HG02571 (cell line): Measurements from ENCODE around the gene CPT1C.

Experiments
- ATAC-seq: cut with Tn5 transposase; IDR thresholded peaks from one replicate; pipeline ENCODE4 v1.9.1; 2021; ENCODE audit warnings: mild to moderate bottlenecking, moderate library complexity; ENCODE audit not compliant: unreplicated experiment

The CPT1C gene

GRCh38 chr19:49749771-49750170 is 58.9 kb downstream of the CPT1C start:
- ATAC-seq: no peak

GRCh38 chr19:49752701-49753100 is 61.8 kb downstream of the CPT1C start:
- no peak for ATAC-seq

DNA sequence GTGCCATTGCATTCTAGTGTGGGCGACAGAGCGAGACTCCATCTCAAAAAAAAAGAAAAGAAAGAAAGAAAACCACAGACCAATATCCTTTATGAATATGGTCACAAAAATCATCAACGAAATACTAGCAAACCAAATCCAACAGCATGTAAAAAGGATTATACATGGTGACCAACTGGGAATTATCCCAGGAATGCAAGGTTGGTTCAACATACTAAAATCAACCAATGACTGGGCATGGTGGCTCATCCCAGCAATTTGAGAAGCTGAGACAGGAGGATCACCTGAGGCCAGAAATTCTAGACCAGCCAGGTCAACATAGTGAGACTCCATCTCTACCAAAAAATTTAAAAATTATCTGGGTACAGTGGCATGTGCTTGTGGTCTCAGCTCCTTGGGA is 65.0 kb downstream of the CPT1C start:
- no peak for ATAC-seq

DNA sequence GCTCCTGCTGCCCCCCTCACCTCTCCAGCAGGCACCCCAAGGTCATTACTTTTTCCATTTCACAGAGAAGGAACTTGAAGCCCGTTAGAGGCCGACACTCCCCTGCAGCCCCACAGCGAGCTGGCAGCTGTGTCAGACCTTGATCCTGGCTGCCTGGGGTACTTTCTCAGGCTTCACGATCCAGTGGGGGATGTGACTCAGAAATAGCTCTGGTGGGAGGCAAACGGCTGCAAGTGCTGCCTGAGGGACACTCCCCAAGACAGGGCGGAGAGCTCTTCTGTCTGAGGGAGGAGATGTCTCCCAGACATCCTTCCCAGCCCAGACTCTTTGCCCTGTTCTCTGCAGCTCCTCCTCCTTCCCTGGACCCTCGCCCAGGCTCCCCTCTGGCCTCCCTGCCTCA is 67.4 kb downstream of the CPT1C start:
- ATAC-seq: no peak

DNA sequence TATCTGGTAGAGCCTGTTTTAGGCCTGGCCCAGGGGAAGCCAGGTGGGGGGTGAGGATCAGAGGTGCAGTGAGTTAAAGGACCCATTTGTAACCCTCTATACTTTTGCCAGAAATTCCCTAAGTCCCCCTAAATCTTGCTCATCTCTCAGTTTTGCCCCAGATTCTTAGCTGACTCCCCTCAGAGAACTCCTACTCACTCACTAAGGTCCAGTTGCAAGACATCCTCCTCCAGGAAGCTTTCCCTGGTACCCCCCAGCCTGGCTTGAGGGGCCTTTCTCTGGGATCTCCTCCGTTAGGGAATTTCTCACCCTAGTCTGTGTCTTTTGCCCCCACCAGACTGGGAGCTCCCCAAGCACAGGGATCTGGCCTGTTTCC is 70.3 kb downstream of the CPT1C start:
- no peak for ATAC-seq

DNA sequence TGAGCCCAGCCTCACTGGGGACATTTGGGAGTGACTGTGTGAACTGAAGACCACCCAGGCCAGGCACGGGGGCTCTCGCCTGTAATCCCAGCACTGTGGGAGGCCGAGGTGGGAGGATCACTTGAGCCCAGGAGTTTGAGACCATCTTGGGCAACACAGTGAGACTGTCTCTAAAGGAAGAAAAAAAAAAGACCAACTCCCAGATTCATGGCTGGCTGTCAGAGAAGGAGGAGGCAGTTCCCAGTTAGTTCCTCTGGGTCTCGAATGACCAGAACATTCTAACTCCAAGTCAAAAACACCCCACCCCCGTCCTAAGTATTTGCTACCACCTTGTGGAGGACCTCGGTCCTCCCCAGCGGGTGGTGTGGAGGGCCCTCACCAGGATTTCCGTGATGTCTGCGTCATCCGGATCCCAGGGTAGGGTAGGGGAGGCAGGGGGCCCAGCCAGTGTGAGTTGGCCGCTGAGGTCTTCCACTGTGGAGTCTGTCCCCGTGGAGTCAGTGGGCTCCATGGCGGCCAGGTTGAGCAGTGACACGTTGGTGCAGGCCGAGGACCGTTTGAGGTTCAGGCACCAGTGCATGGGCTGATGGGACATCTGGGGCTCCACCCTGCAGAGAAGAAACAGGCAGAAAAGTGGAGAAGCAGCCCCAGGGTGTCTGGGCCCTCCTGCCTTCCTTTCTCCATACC is 70.9 kb downstream of the CPT1C start:
- ATAC-seq: no peak

DNA sequence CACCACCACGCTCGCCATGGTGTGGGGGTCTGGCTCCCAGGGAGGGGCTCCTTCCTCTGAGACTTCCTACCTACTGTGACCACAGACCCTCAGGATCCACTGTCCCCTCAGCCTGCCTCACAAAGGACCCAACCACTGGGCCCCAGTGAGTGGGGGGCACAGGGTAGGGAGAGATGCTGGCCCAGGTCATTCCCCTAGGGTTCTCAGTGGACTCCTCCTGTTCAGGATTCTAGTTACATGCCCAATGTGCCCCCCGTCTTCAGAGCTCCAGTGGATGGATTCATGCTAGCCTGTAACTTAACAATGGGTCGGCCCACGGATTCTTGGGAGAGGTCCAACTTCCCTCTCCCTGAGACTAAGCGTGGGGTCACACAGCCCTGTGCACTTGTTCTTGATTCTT is 72.3 kb downstream of the CPT1C start, which contains the start of gene TSKS:
Gene TSKS (minus strand): TSS at position 77 of the 400 bp plus-strand sequence. CDS start 59 bp downstream, at position 18.
- no peak for ATAC-seq
